Transverse colon (tissue), 4 donors: Measurements from ENCODE around the gene PROM1. TPM values are rescaled to one million over a fixed set of nuclear protein-coding genes. Genes with fewer than 3 reads are reported as not detected.

Experiments
- DNase-seq: peaks from one replicate; pipeline ENCODE4 v3.0.0-alpha.2; 2019
- H3K27ac ChIP-seq, 4 donors: fragments of 200-600 bp; sonication (generic); 2 replicates each; pipeline ENCODE4 v1.5.1; 2016 to 2018; ENCODE audit warnings: inconsistent platforms in 4 of 4
- H3K27me3 ChIP-seq: fragments of 200-600 bp; sonication (generic); 2 replicates; pipeline ENCODE4 v1.5.1; 2017; ENCODE audit warnings: inconsistent platforms
- H3K36me3 ChIP-seq, 4 donors: fragments of 200-600 bp; sonication (generic); 2 replicates each; pipeline ENCODE4 v1.5.1; 2017 to 2019; ENCODE audit warnings: inconsistent platforms in 4 of 4
- H3K4me1 ChIP-seq, 4 donors: fragments of 200-600 bp; sonication (generic); 2 replicates each; pipeline ENCODE4 v1.5.1; 2017 to 2020; ENCODE audit warnings: inconsistent platforms in 4 of 4
- H3K4me3 ChIP-seq, 4 donors: fragments of 200-600 bp; sonication (generic); 1 replicate in 1 of 4; 2 replicates in 3 of 4; pipeline versions ENCODE4 v1.5.1 to v1.6.1; 2017 to 2019; ENCODE audit warnings: inconsistent platforms in 4 of 4
- H3K9me3 ChIP-seq, 2 donors: fragments of 200-600 bp; sonication (generic); 2 replicates each; pipeline ENCODE4 v1.5.1; 2017 to 2019; ENCODE audit warnings: inconsistent platforms in 2 of 2
- EP300 ChIP-seq: sonication (generic); formaldehyde crosslinking; IDR thresholded peaks from one replicate; pipeline ENCODE4 v1.6.1; 2017; ENCODE audit warnings: antibody characterized with exemption, low read depth
- POLR2A ChIP-seq: fragments of 450-650 bp; IDR thresholded peaks from one replicate; pipeline ENCODE4 v1.6.1; 2016; ENCODE audit warnings: antibody characterized with exemption, mild to moderate bottlenecking, moderate library complexity
- POLR2AphosphoS5 ChIP-seq, 3 donors: sonication (generic); formaldehyde crosslinking; IDR thresholded peaks; one replicate each; pipeline ENCODE4 v1.6.1; 2016; ENCODE audit warnings: antibody characterized with exemption in 3 of 3
- WGBS, 2 donors: methylation state at CpG; one replicate each; pipeline ENCODE4 v1.1.5; 2018; ENCODE audit warnings: low coverage in 1 of 2; 5-methylcytosine and 5-hydroxymethylcytosine counted together
- in situ Hi-C, 4 donors: fragments of 200-750 bp; cut with MboI; loops; one replicate each; pipeline versions ENCODE4 v1.15.0 to v1.15.1; 2017; ENCODE audit warnings: low sequenced_read_pairs in 3 of 4, low pct_ligation_motif_present in 1 of 4, low pct_unique_long_range_greater_than_20kb in 1 of 4
- intact Hi-C: fragments of 100-400 bp; cut with DNase I; formaldehyde crosslinking; loops from one replicate; pipeline ENCODE4 v1.15.1; 2023; ENCODE audit warnings: low total_unique reads
- total RNA-seq, 4 donors: library from RNA; depleted of rRNA; stranded (reverse); fragments of >200 nt; gene quantifications; one replicate each; pipeline ENCODE4 v1.1.0, GENCODE V29; 2016
- TF ChIP-seq, protein P1 (sequence below), 5 experiments: fragments of 200-600 bp in 3 of 5; fragments of 450-650 bp in 2 of 5; sonication (generic) in 3 of 5; IDR thresholded peaks; 1 replicate in 2 of 5; 2 replicates in 3 of 5; pipeline ENCODE4 v1.5.1; 2016 to 2017; ENCODE audit warnings: antibody characterized with exemption in 5 of 5, inconsistent platforms in 3 of 5, mild to moderate bottlenecking in 2 of 5, moderate library complexity in 1 of 5

PROM1 gene
- total RNA-seq, 4 donors from 2014 or later = 35.2 to 236 (median 170) TPM

DNA sequence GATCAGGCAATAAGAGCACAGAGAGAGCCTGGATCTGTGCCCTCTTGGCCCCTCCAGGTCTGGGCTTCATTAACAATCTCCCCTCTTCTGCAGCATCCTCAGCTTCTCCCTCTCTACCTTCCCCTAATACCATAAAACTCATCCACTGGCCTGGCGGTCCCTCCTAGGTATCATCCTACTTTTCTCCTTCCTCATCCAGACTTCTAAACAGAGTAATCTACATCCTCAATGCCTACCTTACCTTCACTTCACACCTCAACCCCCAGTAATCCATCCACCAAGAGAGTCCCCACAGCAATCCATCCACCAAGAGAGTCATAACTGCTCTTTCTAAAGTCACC is 162.3 kb downstream of the PROM1 start:
- TF ChIP-seq EP300 (no peak), POLR2AphosphoS5 (IDR thresholded peaks at IDR 0.05) (no peak), POLR2A (no peak)
- TF ChIP-seq, protein P1, sequence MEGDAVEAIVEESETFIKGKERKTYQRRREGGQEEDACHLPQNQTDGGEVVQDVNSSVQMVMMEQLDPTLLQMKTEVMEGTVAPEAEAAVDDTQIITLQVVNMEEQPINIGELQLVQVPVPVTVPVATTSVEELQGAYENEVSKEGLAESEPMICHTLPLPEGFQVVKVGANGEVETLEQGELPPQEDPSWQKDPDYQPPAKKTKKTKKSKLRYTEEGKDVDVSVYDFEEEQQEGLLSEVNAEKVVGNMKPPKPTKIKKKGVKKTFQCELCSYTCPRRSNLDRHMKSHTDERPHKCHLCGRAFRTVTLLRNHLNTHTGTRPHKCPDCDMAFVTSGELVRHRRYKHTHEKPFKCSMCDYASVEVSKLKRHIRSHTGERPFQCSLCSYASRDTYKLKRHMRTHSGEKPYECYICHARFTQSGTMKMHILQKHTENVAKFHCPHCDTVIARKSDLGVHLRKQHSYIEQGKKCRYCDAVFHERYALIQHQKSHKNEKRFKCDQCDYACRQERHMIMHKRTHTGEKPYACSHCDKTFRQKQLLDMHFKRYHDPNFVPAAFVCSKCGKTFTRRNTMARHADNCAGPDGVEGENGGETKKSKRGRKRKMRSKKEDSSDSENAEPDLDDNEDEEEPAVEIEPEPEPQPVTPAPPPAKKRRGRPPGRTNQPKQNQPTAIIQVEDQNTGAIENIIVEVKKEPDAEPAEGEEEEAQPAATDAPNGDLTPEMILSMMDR (IDR thresholded peaks at IDR 0.05) = no peak
- DNase-seq = no peak
- intact Hi-C loops = no loop called here
- Histone ChIP-seq H3K36me3 (no peaks in the 10 kb centered on the region), H3K9me3 (no peaks in the 10 kb centered on the region), H3K27ac (no peak overlapping the region), H3K4me1 (peaks cover 0 to 6% (median 2%) of the 10 kb centered on the region in 4 donors), H3K27me3 (no peaks in the 10 kb centered on the region), H3K4me3 (no peak overlapping the region)
- in situ Hi-C loops = no loop called here
- 92 to 100% methylated on average over 1 of the region's 1 CpG for WGBS, 2 donors

DNA sequence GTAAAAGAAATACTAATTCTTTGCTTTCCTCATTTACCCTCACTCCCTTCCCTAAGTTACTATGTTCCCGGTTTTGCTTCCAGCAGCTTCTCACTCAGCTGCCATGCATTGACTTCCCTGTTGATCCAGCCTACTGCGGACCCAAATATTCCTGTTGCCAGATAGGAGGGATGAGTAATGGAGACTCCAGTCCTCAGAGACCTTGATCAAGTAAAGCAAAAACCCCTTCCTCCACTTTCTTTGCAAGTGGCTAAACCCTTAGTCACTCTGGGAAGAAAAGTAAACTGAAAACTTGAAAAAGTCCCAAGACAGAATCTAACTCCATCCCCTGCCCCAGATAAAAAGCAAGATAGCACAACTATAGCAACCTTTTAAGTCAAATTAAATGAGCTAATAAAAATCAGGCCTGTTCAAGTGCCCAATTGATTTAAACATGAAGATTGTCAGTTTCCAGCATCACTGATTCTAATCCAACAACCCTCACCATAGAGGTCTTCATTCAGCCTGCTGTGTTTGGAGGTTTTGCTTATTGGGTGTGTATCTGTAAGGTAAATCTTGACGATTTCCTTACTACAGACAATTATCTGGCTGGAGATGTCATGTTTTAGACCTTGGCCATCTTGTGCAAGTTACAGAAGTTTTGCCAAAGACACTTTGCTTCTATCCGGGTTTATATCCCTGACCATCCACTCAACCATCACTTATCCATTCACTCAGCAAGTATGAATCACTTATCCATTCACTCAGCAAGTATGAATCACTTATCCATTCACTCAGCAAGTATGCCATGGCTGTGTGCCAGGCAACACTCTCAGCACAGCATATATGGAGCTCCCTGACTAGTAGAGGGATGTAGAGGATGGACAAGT is 162.9 kb downstream of the PROM1 start:
- H3K36me3 ChIP-seq = no peaks in the 10 kb centered on the region
- 59 to 64% methylated on average over 3 to 4 of the region's 4 CpGs for WGBS, 2 donors
- intact Hi-C loops = no loop called here
- no peak overlapping the region for H3K27ac ChIP-seq
- TF ChIP-seq POLR2A (no peak), POLR2AphosphoS5 (IDR thresholded peaks at IDR 0.05) (peak in 2 of 3 donors; percentile 39 to 50)
- no peak overlapping the region for H3K4me3 ChIP-seq
- in situ Hi-C loops = no loop called here
- H3K27me3 ChIP-seq = no peaks in the 10 kb centered on the region
- H3K4me1 ChIP-seq = peaks cover 0 to 6% (median 2%) of the 10 kb centered on the region in 4 donors
- DNase-seq = peak; percentile 66
- H3K9me3 ChIP-seq = no peaks in the 10 kb centered on the region

DNA sequence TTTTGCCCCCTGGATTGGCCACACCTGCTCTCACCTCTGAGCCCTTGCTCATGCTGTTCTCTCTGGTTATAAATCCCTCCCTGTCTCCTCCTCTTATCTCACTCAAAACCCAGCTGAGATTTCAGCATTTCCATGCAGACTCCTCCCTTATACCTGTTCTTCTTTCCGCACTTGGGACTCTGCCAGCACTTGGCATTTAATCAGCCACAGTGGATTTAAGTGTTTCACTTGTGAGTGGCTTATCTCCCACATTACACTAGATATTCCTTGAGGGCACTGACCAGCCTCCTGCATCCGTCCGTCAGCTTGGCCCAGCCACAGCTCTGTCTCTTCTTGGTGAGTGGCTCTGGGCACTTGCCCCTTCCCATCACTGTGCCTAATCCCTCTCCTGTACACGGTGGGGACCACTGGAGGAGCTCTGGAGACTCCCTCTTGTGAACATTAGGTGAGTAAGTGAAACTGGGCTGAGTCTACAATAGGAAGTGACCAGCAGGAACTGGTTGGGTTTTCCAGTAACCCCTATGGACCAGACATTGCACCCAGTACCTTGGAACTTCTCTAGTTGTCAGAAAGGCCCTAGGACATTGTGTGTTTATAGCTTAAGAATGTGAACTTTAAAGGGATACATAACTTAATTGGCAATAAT is 165.2 kb downstream of the PROM1 start:
- in situ Hi-C loops = no loop called here
- H3K27me3 ChIP-seq = no peaks in the 10 kb centered on the region
- H3K4me3 ChIP-seq = no peak overlapping the region
- 47 to 49% methylated on average over 3 to 4 of the region's 4 CpGs for WGBS, 2 donors
- H3K27ac ChIP-seq = peak overlapping the region in 1 of 4 donors; percentile 11
- H3K4me1 ChIP-seq = peaks cover 0 to 6% (median 2%) of the 10 kb centered on the region in 4 donors
- DNase-seq = peak; percentile 63
- no peaks in the 10 kb centered on the region for H3K36me3 ChIP-seq
- TF ChIP-seq POLR2A (no peak), POLR2AphosphoS5 (IDR thresholded peaks at IDR 0.05) (no peak), EP300 (no peak)
- TF ChIP-seq, protein P1 (IDR thresholded peaks at IDR 0.05) = no peak
- H3K9me3 ChIP-seq = no peaks in the 10 kb centered on the region
- intact Hi-C loops = no loop called here

Other genes with a start within 250 kb of the PROM1 start
- gene FGFBP1, start 145.3 kb downstream of the PROM1 start, total RNA-seq = 10 to 100 TPM in 2 of 4 donors, 1 to 10 TPM in 2; 7.0 to 12.6 (median 10.1) TPM
- gene FGFBP2, start 120.8 kb downstream of the PROM1 start, total RNA-seq = 1 to 10 TPM in 2 of 4 donors, not detected in 2; 2.2 to 5.6 TPM
- 10 to 100 TPM; 21.5 to 54.6 (median 29.8) TPM for gene TAPT1, start 142.4 kb upstream of the PROM1 start, total RNA-seq